HAP-1 (cell line): ENCODE results near the gene IL15RA.
"Not testable (repeated sequence)": the region's sequence is repeated elsewhere in the genome, so short reads cannot be mapped to it uniquely, and the experiment has no call there.

Experiments
- DNase-seq, 2 experiments: peaks; one replicate each; pipeline ENCODE4 v3.0.0-alpha.2; 2016 to 2020; ENCODE audit warnings: low spot score in 2 of 2
- H3K27me3 ChIP-seq: fragments of 250-450 bp; sonication (Bioruptor Pico); 2 replicates; pipeline ENCODE4 v1.5.1; 2020; ENCODE audit warnings: low read depth, mild to moderate bottlenecking, moderate library complexity
- H3K36me3 ChIP-seq: fragments of 250-450 bp; sonication (Bioruptor Pico); replicated peaks from 2 replicates; pipeline ENCODE4 v1.5.1; 2020; ENCODE audit warnings: mild to moderate bottlenecking
- H3K4me1 ChIP-seq: fragments of 250-450 bp; sonication (Bioruptor Pico); 2 replicates; pipeline ENCODE4 v1.5.1; 2020; ENCODE audit warnings: mild to moderate bottlenecking
- H3K4me3 ChIP-seq: fragments of 250-450 bp; sonication (Bioruptor Pico); 2 replicates; pipeline ENCODE4 v1.5.1; 2020; ENCODE audit warnings: mild to moderate bottlenecking, moderate library complexity
- H3K9me3 ChIP-seq: fragments of 250-450 bp; sonication (Bioruptor Pico); 2 replicates; pipeline ENCODE4 v1.5.1; 2020; ENCODE audit warnings: mild to moderate bottlenecking, moderate library complexity
- in situ Hi-C: fragments of 300-500 bp; cut with MboI; formaldehyde crosslinking; loops from 3 replicates; pipeline ENCODE4 v1.14.3; 2020; ENCODE audit warnings: low sequenced_read_pairs, inconsistent platforms, mixed read lengths

The IL15RA gene

GRCh38 chr10:5946786-5947185 is 30.6 kb downstream of the IL15RA start:
- DNase-seq, result no peak

GRCh38 chr10:5946419-5946775 is 30.9 kb downstream of the IL15RA start:
- H3K36me3 ChIP-seq, H3K4me1 ChIP-seq, H3K4me3 ChIP-seq, in situ Hi-C loops, H3K9me3 ChIP-seq, DNase-seq, H3K27me3 ChIP-seq: not testable (repeated sequence)

More at GRCh38 chr10:5946786-5947185, 30.6 kb downstream of the IL15RA start:
- 0 out of 2 replicates have a peak, but pooled peaks cover 5% of the 10 kb centered on the region for H3K27me3 ChIP-seq
- no peaks in the 10 kb centered on the region for H3K4me1 ChIP-seq
- no peaks in the 10 kb centered on the region for H3K36me3 ChIP-seq
- no peaks in the 10 kb centered on the region for H3K9me3 ChIP-seq
- no peak overlapping the region for H3K4me3 ChIP-seq
- in situ Hi-C loops, result no loop called here

- in situ Hi-C loops, result no loop called here
- H3K9me3 ChIP-seq, result no peaks in the 10 kb centered on the region
- H3K4me1 ChIP-seq, result no peaks in the 10 kb centered on the region
- H3K4me3 ChIP-seq, result no peak overlapping the region
- H3K36me3 ChIP-seq, result no peaks in the 10 kb centered on the region
- 0 out of 2 replicates have a peak, but pooled peaks cover 5% of the 10 kb centered on the region for H3K27me3 ChIP-seq
- DNase-seq, result no peak
Observed at GRCh38 chr10:5945561-5946418, 31.6 kb downstream of the IL15RA start.

- no peak for DNase-seq
- no peaks in the 10 kb centered on the region for H3K4me1 ChIP-seq
- H3K4me3 ChIP-seq, result no peak overlapping the region
- H3K27me3 ChIP-seq, result 0 out of 2 replicates have a peak, but pooled peaks cover 4% of the 10 kb centered on the region
- H3K36me3 ChIP-seq, result no peaks in the 10 kb centered on the region
- H3K9me3 ChIP-seq, result no peaks in the 10 kb centered on the region
- in situ Hi-C loops, result no loop called here
Observed at GRCh38 chr10:5945190-5945509, 32.2 kb downstream of the IL15RA start.

GRCh38 chr10:5944389-5945189 is 32.8 kb downstream of the IL15RA start:
- DNase-seq, result no peak

GRCh38 chr10:5943536-5943935 is 33.8 kb downstream of the IL15RA start:
- DNase-seq, result no peak
- Histone ChIP-seq H3K4me1 (no peaks in the 10 kb centered on the region), H3K36me3 (no peaks in the 10 kb centered on the region; the same call in 1 of the 2 replicates), H3K9me3 (no peaks in the 10 kb centered on the region), H3K4me3 (no peak overlapping the region), H3K27me3 (no peaks in the 10 kb centered on the region)
- in situ Hi-C loops, result no loop called here

More at GRCh38 chr10:5944389-5945189, 32.8 kb downstream of the IL15RA start:
- H3K36me3 ChIP-seq, result no peaks in the 10 kb centered on the region
- no peaks in the 10 kb centered on the region for H3K4me1 ChIP-seq
- no peak overlapping the region for H3K4me3 ChIP-seq
- in situ Hi-C loops, result no loop called here
- H3K9me3 ChIP-seq, result no peaks in the 10 kb centered on the region
- 0 out of 2 replicates have a peak, but pooled peaks cover under 1% of the 10 kb centered on the region for H3K27me3 ChIP-seq

- H3K27me3 ChIP-seq, result no peaks in the 10 kb centered on the region
- DNase-seq, result no peak
- H3K4me3 ChIP-seq, result no peak overlapping the region
- no peaks in the 10 kb centered on the region for H3K4me1 ChIP-seq
- in situ Hi-C loops, result no loop called here
- H3K36me3 ChIP-seq, result peaks cover 7% of the 10 kb centered on the region
- H3K9me3 ChIP-seq, result no peaks in the 10 kb centered on the region
Observed at GRCh38 chr10:5942474-5942873, 34.9 kb downstream of the IL15RA start.

- Histone ChIP-seq H3K4me3 (no peak overlapping the region), H3K36me3 (peaks cover 10% of the 10 kb centered on the region), H3K4me1 (no peaks in the 10 kb centered on the region), H3K27me3 (no peaks in the 10 kb centered on the region), H3K9me3 (no peaks in the 10 kb centered on the region)
- DNase-seq, result no peak
- in situ Hi-C loops, result no loop called here
Observed at GRCh38 chr10:5942001-5942400, 35.3 kb downstream of the IL15RA start.

- in situ Hi-C loops, result no loop called here
- H3K4me1 ChIP-seq, result no peaks in the 10 kb centered on the region
- H3K36me3 ChIP-seq, result peaks cover 14% of the 10 kb centered on the region
- H3K4me3 ChIP-seq, result no peak overlapping the region
- no peaks in the 10 kb centered on the region for H3K9me3 ChIP-seq
- no peak for DNase-seq
- H3K27me3 ChIP-seq, result no peaks in the 10 kb centered on the region
Observed at GRCh38 chr10:5941579-5941978, 35.8 kb downstream of the IL15RA start.

GRCh38 chr10:5940807-5941218 is 36.5 kb downstream of the IL15RA start:
- no peak overlapping the region for H3K4me3 ChIP-seq
- in situ Hi-C loops, result no loop called here
- no peaks in the 10 kb centered on the region for H3K27me3 ChIP-seq
- peaks cover 19% of the 10 kb centered on the region for H3K36me3 ChIP-seq
- no peaks in the 10 kb centered on the region for H3K9me3 ChIP-seq
- DNase-seq, result no peak
- no peaks in the 10 kb centered on the region for H3K4me1 ChIP-seq

GRCh38 chr10:5938291-5938690 is 39.1 kb downstream of the IL15RA start:
- Histone ChIP-seq H3K27me3 (no peaks in the 10 kb centered on the region), H3K4me3 (no peak overlapping the region), H3K36me3 (peaks cover 28% of the 10 kb centered on the region), H3K4me1 (no peaks in the 10 kb centered on the region), H3K9me3 (no peaks in the 10 kb centered on the region)
- in situ Hi-C loops, result no loop called here
- DNase-seq, result no peak

- H3K4me3 ChIP-seq, result no peak overlapping the region
- in situ Hi-C loops, result no loop called here
- no peaks in the 10 kb centered on the region for H3K4me1 ChIP-seq
- peaks cover 32% of the 10 kb centered on the region for H3K36me3 ChIP-seq
- no peaks in the 10 kb centered on the region for H3K9me3 ChIP-seq
- DNase-seq, result no peak
- no peaks in the 10 kb centered on the region for H3K27me3 ChIP-seq
Observed at GRCh38 chr10:5937016-5937415, 40.3 kb downstream of the IL15RA start.

- Histone ChIP-seq H3K4me3 (no peak overlapping the region), H3K27me3 (no peaks in the 10 kb centered on the region), H3K4me1 (no peaks in the 10 kb centered on the region), H3K9me3 (no peaks in the 10 kb centered on the region), H3K36me3 (peaks cover 42% of the 10 kb centered on the region)
- in situ Hi-C loops, result no loop called here
- no peak for DNase-seq
Observed at GRCh38 chr10:5935628-5936027, 41.7 kb downstream of the IL15RA start.

GRCh38 chr10:5933909-5934546 is 43.3 kb downstream of the IL15RA start:
- no peak overlapping the region for H3K4me3 ChIP-seq
- no peak for DNase-seq
- no peaks in the 10 kb centered on the region for H3K4me1 ChIP-seq
- H3K9me3 ChIP-seq, result no peaks in the 10 kb centered on the region
- H3K36me3 ChIP-seq, result peaks cover 53% of the 10 kb centered on the region
- H3K27me3 ChIP-seq, result no peaks in the 10 kb centered on the region
- in situ Hi-C loops, result no loop called here
